B cell (primary cell): ENCODE results near the gene PILRB. TPM values are rescaled to one million over a fixed set of nuclear protein-coding genes. Genes with fewer than 3 reads are reported as not detected.
A peak's percentile ranks its signal among the peaks of the same experiment; 100 is the strongest.
"Not testable (repeated sequence)": the region's sequence is repeated elsewhere in the genome, so short reads cannot be mapped to it uniquely, and the experiment has no call there.

ENCODE experiments used
- ATAC-seq: fragments of 200-7000 bp; cut with Tn5 transposase; one replicate; pipeline ENCODE4 v1.10.0; 2021; ENCODE audit warnings: low read depth, mild to moderate bottlenecking, moderate number of reproducible peaks, moderate library complexity
- CTCF ChIA-PET: fragments of 350-600 bp; sonication (Branson Sonifier 250); formaldehyde crosslinking; loops from one replicate; lab custom pipeline; 2021; ENCODE audit warnings: antibody characterized with exemption, inconsistent platforms; lab: Charles Lee
- POLR2A ChIA-PET: fragments of 350-600 bp; sonication (Branson Sonifier 250); formaldehyde crosslinking; loops from one replicate; lab custom pipeline; 2021; ENCODE audit warnings: antibody characterized with exemption; lab: Charles Lee
- DNase-seq: peaks from one replicate; pipeline ENCODE4 v3.0.0; 2013
- H2AFZ ChIP-seq: 2 replicates; pipeline ENCODE4 v1.6.1; 2012; ENCODE audit warnings: mild to moderate bottlenecking, low read depth, low read length; ENCODE audit not compliant: insufficient read depth, poor library complexity, severe bottlenecking
- H3K27ac ChIP-seq, 2 donors: 1 replicate in 1 of 2; 2 replicates in 1 of 2; pipeline ENCODE4 v1.5.1; 2012 to 2013; ENCODE audit warnings: low read length in 2 of 2, mild to moderate bottlenecking in 2 of 2, moderate library complexity in 1 of 2
- H3K27me3 ChIP-seq, 4 experiments: fragments of 200-600 bp in 1 of 4; sonication (generic) in 1 of 4; replicated peaks in 1 of 4; 1 replicate in 2 of 4; 2 replicates in 2 of 4; pipeline versions ENCODE4 v1.6.1 to v1.7.0; 2013 to 2016; ENCODE audit warnings: low read length in 3 of 4, mild to moderate bottlenecking in 2 of 4, mixed read lengths in 1 of 4, moderate library complexity in 1 of 4; ENCODE audit not compliant: insufficient read depth in 4 of 4, control insufficient read depth in 3 of 4; ENCODE audit errors: control extremely low read depth in 1 of 4
- H3K36me3 ChIP-seq, 2 experiments: replicated peaks in 1 of 2; 1 replicate in 1 of 2; 2 replicates in 1 of 2; pipeline versions ENCODE4 v1.6.1 to v1.7.1; 2013; ENCODE audit warnings: low read length in 1 of 2; ENCODE audit not compliant: insufficient read depth in 2 of 2, control insufficient read depth in 1 of 2; ENCODE audit errors: control extremely low read depth in 1 of 2, extremely low read depth in 1 of 2
- H3K4me1 ChIP-seq, 2 donors: fragments of 200-600 bp in 1 of 2; sonication (generic) in 1 of 2; 1 replicate in 1 of 2; 2 replicates in 1 of 2; pipeline versions ENCODE4 v1.5.1 to v1.6.1; 2013 to 2017; ENCODE audit warnings: low read length in 2 of 2; ENCODE audit not compliant: control insufficient read depth in 2 of 2, insufficient read depth in 2 of 2
- H3K4me2 ChIP-seq: replicated peaks from 2 replicates; pipeline ENCODE3; 2012; ENCODE audit warnings: mild to moderate bottlenecking, low read depth, low read length; ENCODE audit not compliant: poor library complexity, severe bottlenecking
- H3K4me3 ChIP-seq, 5 experiments: fragments of 200-600 bp in 1 of 5; sonication (generic) in 1 of 5; 1 replicate in 3 of 5; 2 replicates in 2 of 5; pipeline versions ENCODE4 v1.5.1 to v1.7.0; 2011 to 2016; ENCODE audit warnings: low read length in 4 of 5, mild to moderate bottlenecking in 4 of 5, low read depth in 2 of 5, control low read depth in 1 of 5, moderate library complexity in 1 of 5; ENCODE audit not compliant: insufficient read depth in 1 of 5; ENCODE audit errors: control extremely low read depth in 1 of 5, extremely low read depth in 1 of 5
- H3K79me2 ChIP-seq: fragments of 200-600 bp; sonication (generic); one replicate; pipeline ENCODE4 v1.6.0; 2016; ENCODE audit warnings: low read length; ENCODE audit not compliant: control insufficient read depth, insufficient read depth
- H3K9ac ChIP-seq: fragments of 200-600 bp; sonication (generic); 2 replicates; pipeline ENCODE4 v1.6.1; 2017; ENCODE audit warnings: mild to moderate bottlenecking, low read length, moderate library complexity
- H3K9me3 ChIP-seq, 3 donors: one replicate each; pipeline versions ENCODE4 v1.6.1 to v1.7.1; 2013; ENCODE audit warnings: low read length in 2 of 3; ENCODE audit not compliant: control insufficient read depth in 2 of 3, insufficient read depth in 1 of 3; ENCODE audit errors: control extremely low read depth in 1 of 3
- H4K20me1 ChIP-seq: 2 replicates; pipeline ENCODE4 v1.6.0; 2012; ENCODE audit warnings: mild to moderate bottlenecking, low read length; ENCODE audit not compliant: insufficient read depth, control insufficient read depth, poor library complexity, severe bottlenecking
- H3K27ac Mint-ChIP-seq: one replicate; pipeline ENCODE4 v1.8.0; 2021; ENCODE audit warnings: mixed read lengths
- H3K27me3 Mint-ChIP-seq: one replicate; pipeline ENCODE4 v1.8.0; 2021; ENCODE audit warnings: mixed read lengths
- H3K4me1 Mint-ChIP-seq: one replicate; pipeline ENCODE4 v1.8.0; 2021; ENCODE audit warnings: mixed read lengths
- H3K4me3 Mint-ChIP-seq: one replicate; pipeline ENCODE4 v1.8.0; 2021; ENCODE audit warnings: mixed read lengths
- H3K9me3 Mint-ChIP-seq: one replicate; pipeline ENCODE4 v1.8.0; 2022; ENCODE audit warnings: mixed read lengths; ENCODE audit not compliant: insufficient read depth
- EZH2 ChIP-seq: IDR thresholded peaks from 2 replicates; pipeline ENCODE4 v1.6.1; 2012; ENCODE audit warnings: borderline replicate concordance, low read depth, mild to moderate bottlenecking, moderate library complexity, low read length; ENCODE audit not compliant: insufficient read depth, poor library complexity, severe bottlenecking
- WGBS: methylation state at CpG from one replicate; pipeline ENCODE4 v1.1.5; 2013; ENCODE audit warnings: missing lambda C conversion rate; ENCODE audit not compliant: insufficient coverage; 5-methylcytosine and 5-hydroxymethylcytosine counted together
- intact Hi-C: fragments of 100-400 bp; cut with micrococcal nuclease; formaldehyde crosslinking; loops from one replicate; pipeline ENCODE4 v1.10.0; 2022
- polyA plus RNA-seq: library from polyadenylated mRNA; depleted of rRNA; stranded (reverse); fragments of >200 nt; gene quantifications from 2 replicates; pipeline ENCODE4 v1.2.3, GENCODE V29; 2012
- total RNA-seq, 2 donors: library from RNA; stranded (reverse); fragments of 120-200 nt in 1 of 2; gene quantifications; 1 replicate in 1 of 2; 2 replicates in 1 of 2; pipeline versions ENCODE4 v1.2.3 to v1.2.4, GENCODE V29; 2013 to 2022
- TF ChIP-seq, protein P1 (sequence below): fragments of 200-600 bp; IDR thresholded peaks from one replicate; pipeline ENCODE4 v1.8.0; 2022; ENCODE audit warnings: antibody characterized with exemption, mild to moderate bottlenecking

PILRB gene
- total and polyA plus RNA-seq, 2 donors (not counting 1 experiment from before 2014, with no cell fraction given) = 162 to 391 TPM

DNA sequence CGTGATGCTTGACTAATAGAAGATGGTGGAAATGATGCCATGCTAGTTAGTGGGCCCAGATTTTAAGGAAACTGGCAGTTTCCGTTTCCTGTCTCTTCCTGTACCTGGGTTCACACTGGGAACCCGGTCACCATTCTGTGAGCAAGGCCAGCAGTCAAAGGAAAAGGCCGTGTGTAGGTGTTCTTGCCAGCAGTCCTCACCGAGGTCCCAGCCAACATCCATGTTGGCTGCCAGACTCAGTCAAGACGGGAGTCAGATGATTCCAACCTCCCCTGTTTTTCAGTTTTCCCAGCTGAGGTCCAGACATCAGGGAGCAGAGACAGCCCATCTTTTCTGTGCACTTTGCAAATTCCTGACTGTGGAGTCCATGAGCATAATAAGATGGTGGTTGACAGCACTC is 15.2 kb upstream of the PILRB start:
- H3K4me2 ChIP-seq = no peak overlapping the region
- peak; percentile 9 for DNase-seq
- no peak overlapping the region for H2AFZ ChIP-seq
- no peak overlapping the region for H3K4me3 ChIP-seq
- Mint-ChIP-seq H3K4me1 (peaks cover 45% of the 10 kb centered on the region), H3K4me3 (peak overlapping the region; percentile 41), H3K27ac (peak overlapping the region; percentile 87), H3K27me3 (no peaks in the 10 kb centered on the region), H3K9me3 (no peaks in the 10 kb centered on the region)
- ChIA-PET POLR2A (no interaction called here), CTCF (interaction anchor here (1.2 kb wide), 1 partner anchor 211 kb away, joined by 3 read pairs; no protein-coding TSS in a partner anchor)
- no peak overlapping the region for H3K9ac ChIP-seq
- H3K79me2 ChIP-seq = peaks cover 50% of the 10 kb centered on the region
- H3K4me1 ChIP-seq = peaks cover 18 to 29% of the 10 kb centered on the region in 2 donors
- 93% methylated on average over 5 of the region's 6 CpGs for WGBS
- no peaks in the 10 kb centered on the region for H4K20me1 ChIP-seq
- intact Hi-C loops = loop anchor here (10.0 kb wide), 1 partner anchor 68 kb away; no protein-coding TSS in a partner anchor
- H3K27ac ChIP-seq = peak overlapping the region in 1 of 2 donors; percentile 63
- TF ChIP-seq, protein P1, sequence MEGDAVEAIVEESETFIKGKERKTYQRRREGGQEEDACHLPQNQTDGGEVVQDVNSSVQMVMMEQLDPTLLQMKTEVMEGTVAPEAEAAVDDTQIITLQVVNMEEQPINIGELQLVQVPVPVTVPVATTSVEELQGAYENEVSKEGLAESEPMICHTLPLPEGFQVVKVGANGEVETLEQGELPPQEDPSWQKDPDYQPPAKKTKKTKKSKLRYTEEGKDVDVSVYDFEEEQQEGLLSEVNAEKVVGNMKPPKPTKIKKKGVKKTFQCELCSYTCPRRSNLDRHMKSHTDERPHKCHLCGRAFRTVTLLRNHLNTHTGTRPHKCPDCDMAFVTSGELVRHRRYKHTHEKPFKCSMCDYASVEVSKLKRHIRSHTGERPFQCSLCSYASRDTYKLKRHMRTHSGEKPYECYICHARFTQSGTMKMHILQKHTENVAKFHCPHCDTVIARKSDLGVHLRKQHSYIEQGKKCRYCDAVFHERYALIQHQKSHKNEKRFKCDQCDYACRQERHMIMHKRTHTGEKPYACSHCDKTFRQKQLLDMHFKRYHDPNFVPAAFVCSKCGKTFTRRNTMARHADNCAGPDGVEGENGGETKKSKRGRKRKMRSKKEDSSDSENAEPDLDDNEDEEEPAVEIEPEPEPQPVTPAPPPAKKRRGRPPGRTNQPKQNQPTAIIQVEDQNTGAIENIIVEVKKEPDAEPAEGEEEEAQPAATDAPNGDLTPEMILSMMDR = no peak
- no peak for TF ChIP-seq EZH2
- H3K36me3 ChIP-seq = peaks cover 5 to 37% of the 10 kb centered on the region in 2 experiments
- ATAC-seq = no peak
- no peaks in the 10 kb centered on the region for H3K27me3 ChIP-seq
- H3K9me3 ChIP-seq = no peaks in the 10 kb centered on the region

DNA sequence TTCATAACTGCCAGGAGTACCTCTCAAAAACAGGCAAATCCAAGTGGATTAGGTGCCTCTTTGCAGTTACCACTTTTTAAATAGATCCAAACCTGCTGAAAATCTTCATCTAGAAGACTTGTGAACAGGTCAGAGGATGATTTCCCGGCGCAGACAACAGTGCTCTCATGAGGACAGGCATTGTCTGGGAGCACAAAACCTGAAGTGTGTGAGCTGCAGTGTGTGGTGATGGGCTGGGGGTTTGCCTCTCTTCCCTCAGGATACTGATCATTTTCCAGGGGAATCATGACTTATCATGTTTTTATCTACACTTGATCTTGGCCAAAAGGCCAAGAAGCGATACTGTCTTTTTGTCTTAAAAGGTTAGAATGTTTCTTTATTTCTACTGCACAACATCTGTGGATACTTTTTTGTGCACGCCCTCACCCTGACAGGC is 13.8 kb upstream of the PILRB start:
- H4K20me1 ChIP-seq, H3K27me3 ChIP-seq, H3K27me3 Mint-ChIP-seq, H3K9me3 Mint-ChIP-seq, ATAC-seq, H2AFZ ChIP-seq, H3K4me3 ChIP-seq, H3K9me3 ChIP-seq: not testable (repeated sequence)
- peaks cover 9 to 47% of the 10 kb centered on the region in 2 experiments for H3K36me3 ChIP-seq
- intact Hi-C loops = loop anchor here (1.0 to 10.0 kb wide), 5 partner anchors 8 to 217 kb away; partner anchors contain the start of genes MEPCE and ZCWPW1
- Mint-ChIP-seq H3K4me1 (peaks cover 40% of the 10 kb centered on the region), H3K27ac (peak overlapping the region; percentile 96), H3K4me3 (peak overlapping the region; percentile 79)
- CTCF ChIA-PET = interaction anchor here (1.0 to 5.0 kb wide), 11 partner anchors 9 to 230 kb away, joined by 3 to 66 read pairs (median 6); no protein-coding TSS in a partner anchor
- POLR2A ChIA-PET = interaction anchor here (0.6 to 1.7 kb wide), 8 partner anchors 25 to 144 kb away, joined by 3 to 5 read pairs (median 4); partner anchors contain the start of genes MEPCE, PVRIG and ZCWPW1
- peaks cover 52% of the 10 kb centered on the region for H3K79me2 ChIP-seq
- peaks cover 18 to 29% of the 10 kb centered on the region in 2 donors for H3K4me1 ChIP-seq
- 100% methylated on average over 2 of the region's 4 CpGs for WGBS
- H3K27ac ChIP-seq = peak overlapping the region; percentile 97 to 99
- DNase-seq = peak; percentile 30
- H3K9ac ChIP-seq = peak overlapping the region; percentile 55
- H3K4me2 ChIP-seq = peak overlapping the region; percentile 54
